GM12865 (cell line): Measurements from ENCODE around the gene ITGA6.

Experiments
- DNase-seq: peaks from one replicate; pipeline ENCODE4 v3.0.0; 2010; ENCODE audit warnings: low read depth
- H3K4me3 ChIP-seq: 2 replicates; pipeline ENCODE4 v1.5.1; 2011; ENCODE audit warnings: mild to moderate bottlenecking, low read depth, low read length, control low read depth
- CTCF ChIP-seq: IDR thresholded peaks from 2 replicates; pipeline ENCODE4 v1.5.1; 2011; ENCODE audit warnings: low read length, control low read depth, low read depth, inconsistent platforms; ENCODE audit not compliant: insufficient read depth; ENCODE audit errors: missing control alignments

The ITGA6 gene

GRCh38 chr2:172478353-172478752 lies 51.0 kb downstream of the ITGA6 start:
- no peak for DNase-seq
- no peak overlapping the region for H3K4me3 ChIP-seq
- no peak for TF ChIP-seq CTCF

- no peak overlapping the region for H3K4me3 ChIP-seq
- no peak for TF ChIP-seq CTCF
- peak; percentile 9 for DNase-seq
Observed at GRCh38 chr2:172480301-172481218, 53.2 kb downstream of the ITGA6 start.

- DNase-seq, result no peak
- no peak for TF ChIP-seq CTCF
- no peak overlapping the region for H3K4me3 ChIP-seq
Observed at GRCh38 chr2:172481507-172482262, 54.3 kb downstream of the ITGA6 start.

GRCh38 chr2:172484253-172484652 lies 56.9 kb downstream of the ITGA6 start:
- DNase-seq, result peak; percentile 34
- peak; percentile 3 for TF ChIP-seq CTCF
- no peak overlapping the region for H3K4me3 ChIP-seq

- no peak overlapping the region for H3K4me3 ChIP-seq
- TF ChIP-seq CTCF, result no peak
- DNase-seq, result peak; percentile 38
Observed at GRCh38 chr2:172484706-172485105, 57.3 kb downstream of the ITGA6 start.

- TF ChIP-seq CTCF, result no peak
- DNase-seq, result no peak
Observed at GRCh38 chr2:172488556-172488955, 61.2 kb downstream of the ITGA6 start.

More at GRCh38 chr2:172488556-172488955, 61.2 kb downstream of the ITGA6 start:
- no peak overlapping the region for H3K4me3 ChIP-seq
